ENCODE data around the gene PLVAP.

Gene PLVAP

GRCh38 chr19:17376935-17377600, at the start of gene PLVAP:
TSS of gene PLVAP (minus strand) at chr19:17377342. CDS start at chr19:17377288, 54 bp downstream.
- DNase-seq = no peak

GRCh38 chr19:17424743-17425365, 47.7 kb upstream of the PLVAP start:
- peak; percentile 43 to 48 for DNase-seq

DNA sequence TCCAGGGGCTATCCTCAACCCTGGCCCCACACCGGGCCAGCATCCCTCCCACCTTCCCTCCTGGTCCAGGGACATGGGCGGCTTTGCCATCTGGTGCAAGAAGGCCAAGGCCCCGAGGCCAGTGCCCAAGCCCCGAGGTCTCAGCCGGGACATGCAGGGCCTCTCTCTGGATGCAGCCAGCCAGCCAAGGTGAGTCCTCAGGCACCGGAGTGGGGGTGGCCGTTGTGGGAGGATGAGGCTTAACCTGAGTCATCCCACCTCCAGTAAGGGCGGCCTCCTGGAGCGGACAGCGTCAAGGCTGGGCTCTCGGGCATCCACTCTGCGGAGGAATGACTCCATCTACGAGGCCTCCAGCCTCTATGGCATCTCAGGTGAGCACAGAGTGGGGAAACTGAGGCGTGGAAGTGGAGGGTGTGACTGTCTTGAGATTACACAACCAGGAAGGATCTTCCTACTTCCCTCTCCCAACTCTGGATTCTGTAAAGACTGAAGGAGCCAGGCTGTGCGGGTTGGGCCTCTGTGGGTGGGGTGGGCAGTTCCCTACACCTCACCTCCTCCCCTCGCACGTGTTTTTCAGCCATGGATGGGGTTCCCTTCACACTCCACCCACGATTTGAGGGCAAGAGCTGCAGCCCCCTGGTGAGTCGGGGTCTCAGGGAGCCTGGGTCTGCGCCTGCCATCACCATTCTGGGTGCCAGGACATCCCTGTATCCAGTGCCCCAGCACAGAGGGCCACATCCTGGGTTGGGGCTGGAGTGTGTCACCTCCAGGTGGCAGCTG, 46.5 kb upstream of the PLVAP start:
- DNase-seq = no peak

- no peak for DNase-seq
Observed at GRCh38 chr19:17421942-17422341, 44.8 kb upstream of the PLVAP start.

GRCh38 chr19:17420475-17420924, 43.4 kb upstream of the PLVAP start:
- peak; percentile 46 to 50 for DNase-seq

- peak; percentile 93 to 96 for DNase-seq
Observed at GRCh38 chr19:17419621-17420474, 42.7 kb upstream of the PLVAP start, which contains the start of gene MVB12A. TSS of gene MVB12A (plus strand) at chr19:17420047. CDS start at chr19:17420136, 89 bp downstream.

DNA sequence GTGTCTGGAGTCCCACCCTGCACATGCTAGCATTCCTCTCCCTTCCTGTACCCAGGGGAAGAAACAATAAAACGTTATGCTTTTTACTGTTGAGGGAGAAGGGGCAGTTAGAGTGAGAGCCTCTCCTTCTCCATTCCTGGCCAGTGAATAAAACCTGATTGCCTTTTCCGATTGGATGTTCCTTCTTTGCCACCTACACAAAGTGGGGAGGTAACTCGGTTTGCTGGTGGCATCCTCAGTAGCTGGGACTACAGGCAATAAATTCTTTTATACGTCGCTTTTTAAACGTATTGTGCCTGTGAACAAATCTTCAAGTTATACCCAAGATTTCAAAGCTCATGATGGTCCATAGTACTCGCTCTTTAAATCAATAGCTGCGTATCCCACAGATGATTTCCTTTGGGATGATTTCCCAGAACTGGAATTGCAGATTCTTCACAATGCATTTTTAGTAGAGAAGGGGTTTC, 42.0 kb upstream of the PLVAP start:
- no peak for DNase-seq

DNA sequence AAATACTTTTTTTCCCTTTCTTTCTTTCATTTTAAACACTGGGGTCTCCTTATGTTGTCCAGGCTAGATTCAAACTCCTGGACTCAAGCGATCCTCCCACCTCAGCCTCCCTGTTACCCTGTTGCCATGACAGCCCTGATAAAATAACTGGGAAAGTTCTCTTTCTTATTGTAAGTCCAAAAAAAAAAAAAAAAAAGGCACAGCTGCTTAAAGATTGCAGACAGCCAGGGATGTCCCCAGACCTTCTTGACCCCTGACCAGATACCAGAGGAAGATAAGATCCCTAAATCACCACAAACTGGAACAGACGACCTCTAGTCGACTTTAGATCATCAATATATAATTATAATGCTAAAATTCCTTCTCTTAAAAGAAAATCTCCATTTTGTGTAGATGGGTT, 41.6 kb upstream of the PLVAP start:
- no peak for DNase-seq

GRCh38 chr19:17415121-17415520, 38.0 kb upstream of the PLVAP start:
- DNase-seq = no peak

DNA sequence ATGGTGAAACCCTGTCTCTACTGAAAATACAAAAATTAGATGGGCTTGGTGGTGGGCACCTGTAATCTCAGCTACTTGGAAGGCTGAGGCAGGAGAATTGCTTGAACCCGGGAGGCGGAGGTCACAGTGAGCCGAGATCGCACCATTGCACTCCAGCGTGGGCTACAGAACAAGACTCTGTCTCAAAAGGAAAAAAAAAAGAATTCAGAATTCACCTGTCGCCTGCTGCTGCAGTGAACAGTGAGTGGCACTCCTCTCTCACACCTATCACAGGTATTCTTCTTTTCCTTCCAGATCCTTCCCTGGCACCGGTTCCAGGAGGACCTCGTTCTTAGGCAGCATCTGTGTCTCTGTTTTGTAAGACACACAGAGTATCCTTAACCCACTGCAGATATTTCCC, 37.0 kb upstream of the PLVAP start:
- no peak for DNase-seq

DNA sequence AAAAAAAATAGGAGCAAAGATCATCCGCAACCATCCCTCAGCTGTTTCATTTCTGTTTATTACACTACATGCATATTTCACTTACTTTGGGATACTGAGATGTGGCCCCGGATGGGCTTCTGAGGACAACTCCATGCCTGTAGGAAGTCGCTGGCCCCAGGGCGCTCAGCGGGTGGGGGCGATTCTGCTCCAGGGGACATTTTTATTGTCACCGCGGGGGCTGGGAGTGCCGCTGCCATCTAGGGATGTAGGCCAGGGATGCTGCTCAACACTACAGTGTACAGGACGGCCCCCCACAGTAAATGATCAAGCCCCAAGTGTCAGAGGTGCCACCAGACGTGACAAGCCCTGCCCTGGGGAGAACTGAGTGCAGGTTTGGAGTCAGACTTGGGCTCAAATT, 34.7 kb upstream of the PLVAP start:
- DNase-seq = no peak

GRCh38 chr19:17409990-17410389, 32.8 kb upstream of the PLVAP start:
- DNase-seq = no peak

DNA sequence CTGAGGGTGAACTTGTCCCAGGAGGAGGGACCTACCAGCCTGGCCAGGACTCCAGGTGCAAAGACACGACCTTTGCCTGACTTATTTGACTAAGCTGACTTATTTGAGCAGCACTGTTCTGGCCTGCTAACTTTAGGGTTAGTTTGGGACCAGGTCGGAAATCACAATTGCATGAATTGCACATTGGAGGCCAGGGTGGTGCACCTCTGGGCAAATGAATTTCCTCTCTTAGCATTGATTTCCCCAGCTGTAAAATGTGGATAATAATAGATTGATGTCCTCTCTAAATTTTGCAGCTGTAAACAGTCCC, 29.7 kb upstream of the PLVAP start:
- DNase-seq = no peak

GRCh38 chr19:17406046-17406886, 29.1 kb upstream of the PLVAP start:
- peak; percentile 44 to 45 for DNase-seq

GRCh38 chr19:17405250-17406045, 28.3 kb upstream of the PLVAP start, which contains the start of gene BST2:
TSS of gene BST2 (minus strand) at chr19:17405630. CDS start at chr19:17405575, 55 bp downstream.
- peak; percentile 53 to 59 for DNase-seq

DNA sequence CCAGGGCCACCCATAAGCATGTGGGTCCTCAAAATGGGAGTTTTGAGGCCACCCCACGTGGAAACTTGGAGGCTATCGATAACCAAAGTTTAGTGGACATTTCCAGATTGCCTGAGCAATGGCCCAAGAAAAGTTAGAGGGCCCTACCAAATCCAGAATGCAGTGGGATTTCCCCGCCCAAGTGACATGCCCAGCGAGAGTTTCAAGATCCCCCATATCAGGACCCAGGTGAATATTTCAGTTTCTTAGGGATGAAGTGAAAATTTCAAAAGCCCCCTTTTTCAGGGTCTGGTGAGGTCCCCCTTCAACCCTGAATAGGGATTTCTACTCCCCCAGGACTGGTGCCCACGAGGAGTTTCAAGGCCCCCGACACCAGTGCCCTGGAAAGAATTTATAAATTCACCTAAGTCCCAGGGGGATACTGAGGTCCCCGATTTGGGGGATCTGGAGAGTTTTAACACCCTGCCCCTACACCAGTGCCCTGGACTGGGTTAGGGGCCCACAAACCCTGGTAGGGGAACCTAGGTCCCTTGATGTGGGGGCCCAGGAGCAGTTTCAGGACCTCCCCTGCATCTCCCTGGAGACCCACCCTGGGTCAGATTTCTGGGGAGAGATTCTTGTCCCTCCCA, 27.6 kb upstream of the PLVAP start:
- DNase-seq = peak in 1 of 2 experiments; percentile 23

DNA sequence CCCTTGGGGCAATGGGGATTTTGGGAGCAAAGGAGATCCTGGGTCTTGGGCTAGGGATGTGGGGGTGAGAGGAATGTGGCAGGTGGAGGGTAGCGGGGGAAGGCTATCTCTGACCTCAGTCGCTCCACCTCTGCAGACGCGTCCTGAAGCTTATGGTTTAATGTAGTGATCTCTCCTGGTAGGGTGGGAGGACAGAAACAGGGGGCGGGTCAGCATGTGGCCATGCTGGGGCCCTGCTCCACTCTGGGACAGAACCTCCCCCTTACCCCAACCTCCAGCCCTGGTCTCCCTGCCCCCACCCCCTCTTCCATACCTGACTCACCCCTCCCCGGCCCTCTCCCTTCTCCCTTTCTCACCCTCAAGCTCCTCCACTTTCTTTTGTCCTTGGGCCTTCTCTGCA, 26.9 kb upstream of the PLVAP start:
- DNase-seq = peak in 1 of 2 experiments; percentile 32

GRCh38 chr19:17402982-17403855, 26.1 kb upstream of the PLVAP start:
- peak; percentile 41 to 42 for DNase-seq

GRCh38 chr19:17401628-17402027, 24.5 kb upstream of the PLVAP start:
- no peak for DNase-seq
